Prostate gland (tissue), 2 donors: ENCODE results near the gene GPR173. TPM values are rescaled to one million over a fixed set of nuclear protein-coding genes. Genes with fewer than 3 reads are reported as not detected.

Experiments
- DNase-seq: peaks from one replicate; pipeline ENCODE4 v3.0.0-alpha.2; 2019; ENCODE audit warnings: low spot score
- H3K27ac ChIP-seq, 2 donors: fragments of 200-600 bp; sonication (generic); 2 replicates each; pipeline ENCODE4 v1.5.1; 2017 to 2019
- H3K27me3 ChIP-seq: fragments of 200-600 bp; sonication (generic); replicated peaks from 2 replicates; pipeline ENCODE4 v1.5.1; 2019; ENCODE audit not compliant: insufficient read depth
- H3K36me3 ChIP-seq, 2 donors: fragments of 200-600 bp; sonication (generic); 1 replicate in 1 of 2; 2 replicates in 1 of 2; pipeline versions ENCODE4 v1.5.1 to v1.8.1; 2017 to 2019
- H3K4me1 ChIP-seq: fragments of 200-600 bp; sonication (generic); replicated peaks from 2 replicates; pipeline ENCODE4 v1.5.1; 2019
- H3K4me3 ChIP-seq, 2 donors: fragments of 200-600 bp; sonication (generic); 2 replicates each; pipeline ENCODE4 v1.5.1; 2017 to 2019
- H3K9me3 ChIP-seq: fragments of 200-600 bp; sonication (generic); 2 replicates; pipeline ENCODE4 v1.5.1; 2017
- CTCF ChIP-seq, 4 experiments: fragments of 200-600 bp in 2 of 4; fragments of 450-650 bp in 2 of 4; sonication (generic) in 2 of 4; IDR thresholded peaks; 1 replicate in 3 of 4; 2 replicates in 1 of 4; pipeline ENCODE4 v1.5.1; 2016 to 2019; ENCODE audit warnings: antibody characterized with exemption in 4 of 4, mild to moderate bottlenecking in 2 of 4, moderate library complexity in 2 of 4
- POLR2A ChIP-seq: fragments of 450-650 bp; IDR thresholded peaks from one replicate; pipeline ENCODE4 v1.6.1; 2016; ENCODE audit warnings: antibody characterized with exemption, mild to moderate bottlenecking
- POLR2AphosphoS5 ChIP-seq: sonication (generic); formaldehyde crosslinking; IDR thresholded peaks from one replicate; pipeline ENCODE4 v1.6.1; 2017; ENCODE audit warnings: antibody characterized with exemption
- WGBS: methylation state at CpG from one replicate; pipeline ENCODE4 v1.1.5; 2018; 5-methylcytosine and 5-hydroxymethylcytosine counted together
- intact Hi-C: fragments of 100-400 bp; cut with DNase I; formaldehyde crosslinking; loops from one replicate; pipeline ENCODE4 v1.14.2; 2022
- total RNA-seq, 2 donors: library from RNA; depleted of rRNA; stranded (reverse); fragments of >200 nt; gene quantifications; one replicate each; pipeline ENCODE4 v1.1.0, GENCODE V29; 2016

The GPR173 gene
- 1 to 10 TPM; 1.9 to 3.6 TPM for total RNA-seq

- Histone ChIP-seq H3K36me3 (no peaks in the 10 kb centered on the region), H3K4me3 (peak within 1 kb of the TSS; percentile 17 to 21), H3K4me1 (no peaks in the 10 kb centered on the region), H3K27ac (no peak within 1 kb of the TSS), H3K9me3 (no peaks in the 10 kb centered on the region), H3K27me3 (no peaks in the 10 kb centered on the region)
- TF ChIP-seq CTCF (IDR thresholded peaks at IDR 0.05) (no peak), POLR2AphosphoS5 (no peak), POLR2A (no peak)
- 3% methylated on average over 11 of the region's 38 CpGs for WGBS
- DNase-seq: no peak
- intact Hi-C loops: no loop called here
Observed at GRCh38 chrX:53048169-53049126, at the start of gene GPR173. Gene GPR173 (plus strand): TSS chrX:53048789. CDS start chrX:53076622, 27,833 bp downstream.

GRCh38 chrX:53000447-53001135 lies 48.0 kb upstream of the GPR173 start:
- Histone ChIP-seq H3K4me3 (no peak overlapping the region), H3K4me1 (no peaks in the 10 kb centered on the region), H3K9me3 (no peaks in the 10 kb centered on the region), H3K27ac (no peak overlapping the region), H3K36me3 (no peaks in the 10 kb centered on the region), H3K27me3 (no peaks in the 10 kb centered on the region)
- WGBS: 27% methylated on average over 31 of the region's 36 CpGs
- TF ChIP-seq CTCF (IDR thresholded peaks at IDR 0.05) (no peak), POLR2AphosphoS5 (no peak), POLR2A (no peak)
- intact Hi-C loops: no loop called here
- no peak for DNase-seq

GRCh38 chrX:53001958-53002357 lies 46.6 kb upstream of the GPR173 start:
- Histone ChIP-seq H3K27me3 (no peaks in the 10 kb centered on the region), H3K27ac (no peak overlapping the region), H3K36me3 (no peaks in the 10 kb centered on the region), H3K9me3 (no peaks in the 10 kb centered on the region), H3K4me1 (no peaks in the 10 kb centered on the region), H3K4me3 (no peak overlapping the region)
- WGBS: 67% methylated on average over 2 of the region's 2 CpGs
- no peak for DNase-seq
- no peak for TF ChIP-seq CTCF (IDR thresholded peaks at IDR 0.05)
- TF ChIP-seq POLR2A: no peak
- no peak for TF ChIP-seq POLR2AphosphoS5
- intact Hi-C loops: no loop called here

GRCh38 chrX:53003111-53003510 lies 45.5 kb upstream of the GPR173 start:
- Histone ChIP-seq H3K4me1 (no peaks in the 10 kb centered on the region), H3K9me3 (no peaks in the 10 kb centered on the region), H3K27ac (no peak overlapping the region), H3K36me3 (no peaks in the 10 kb centered on the region), H3K27me3 (no peaks in the 10 kb centered on the region), H3K4me3 (no peak overlapping the region)
- WGBS: 60% methylated on average over 1 of the region's 6 CpGs
- intact Hi-C loops: no loop called here
- TF ChIP-seq POLR2A: no peak
- TF ChIP-seq CTCF (IDR thresholded peaks at IDR 0.05): no peak
- TF ChIP-seq POLR2AphosphoS5: no peak
- no peak for DNase-seq
